ENCODE results near the gene CA5B.

Gene CA5B

GRCh38 chrX:15749642-15750610 lies 11.9 kb downstream of the CA5B start:
- DNase-seq, result peak; percentile 61

GRCh38 chrX:15750611-15751154 lies 12.6 kb downstream of the CA5B start:
- peak; percentile 14 for DNase-seq

- DNase-seq, result peak; percentile 90
Measured at GRCh38 chrX:15751155-15751819, 13.2 kb downstream of the CA5B start.

- no peak for DNase-seq
Measured at GRCh38 chrX:15755091-15755490, 17.0 kb downstream of the CA5B start.

- DNase-seq, result peak; percentile 77
Measured at GRCh38 chrX:15758140-15758539, 20.1 kb downstream of the CA5B start.

- DNase-seq, result peak; percentile 19
Measured at GRCh38 chrX:15759886-15760285, 21.8 kb downstream of the CA5B start.

GRCh38 chrX:15761564-15762191 lies 23.6 kb downstream of the CA5B start:
- DNase-seq, result peak; percentile 42

- no peak for DNase-seq
Measured at GRCh38 chrX:15769300-15769954, 31.4 kb downstream of the CA5B start.

- peak; percentile 29 for DNase-seq
Measured at GRCh38 chrX:15781961-15782699, 44.1 kb downstream of the CA5B start.

GRCh38 chrX:15785176-15785750 lies 47.2 kb downstream of the CA5B start:
- DNase-seq, result no peak

- DNase-seq, result no peak
Measured at GRCh38 chrX:15786915-15787314, 48.8 kb downstream of the CA5B start.

GRCh38 chrX:15789979-15790768 lies 52.1 kb downstream of the CA5B start, which contains the start of gene ZRSR2:
ZRSR2 (plus strand) TSS chrX:15790484; CDS start chrX:15790496, 12 bp downstream.
- peak; percentile 85 for DNase-seq

GRCh38 chrX:15790769-15791290 lies 52.8 kb downstream of the CA5B start:
- peak; percentile 24 for DNase-seq

- no peak for DNase-seq
Measured at GRCh38 chrX:15797707-15798106, 59.6 kb downstream of the CA5B start.

- no peak for DNase-seq
Measured at GRCh38 chrX:15804563-15804962, 66.5 kb downstream of the CA5B start.

- DNase-seq, result no peak
Measured at GRCh38 chrX:15808254-15808653, 70.2 kb downstream of the CA5B start.

- DNase-seq, result no peak
Measured at GRCh38 chrX:15812192-15812938, 74.3 kb downstream of the CA5B start.

- DNase-seq, result no peak
Measured at GRCh38 chrX:15813416-15813815, 75.3 kb downstream of the CA5B start.

GRCh38 chrX:15814771-15815365 lies 76.8 kb downstream of the CA5B start:
- DNase-seq, result no peak
